ENCODE measurements around the gene BCOR.

The BCOR gene

GRCh38 chrX:40006106-40007017, 91.4 kb downstream of the BCOR start:
- DNase-seq (ENCODE audit: low read depth): no peak
- no peak for TF ChIP-seq CTCF (conservative IDR thresholded peaks at IDR 0.05; ENCODE audit: low read depth, low read length)
- no peak overlapping the region for H3K4me3 ChIP-seq (ENCODE audit: low read length)

- DNase-seq (ENCODE audit: low read depth): no peak
- TF ChIP-seq CTCF (conservative IDR thresholded peaks at IDR 0.05; ENCODE audit: low read depth, low read length): no peak
- H3K4me3 ChIP-seq (ENCODE audit: low read length): no peak overlapping the region
Observed at GRCh38 chrX:40005292-40006011, 92.3 kb downstream of the BCOR start.

- TF ChIP-seq CTCF (conservative IDR thresholded peaks at IDR 0.05; ENCODE audit: low read depth, low read length): no peak
- DNase-seq (ENCODE audit: low read depth): no peak
- no peak overlapping the region for H3K4me3 ChIP-seq (ENCODE audit: low read length)
Observed at GRCh38 chrX:40004921-40005291, 92.9 kb downstream of the BCOR start.

GRCh38 chrX:40004246-40004535, 93.6 kb downstream of the BCOR start:
- no peak for TF ChIP-seq CTCF (conservative IDR thresholded peaks at IDR 0.05; ENCODE audit: low read depth, low read length)
- no peak overlapping the region for H3K4me3 ChIP-seq (ENCODE audit: low read length)
- no peak for DNase-seq (ENCODE audit: low read depth)

GRCh38 chrX:40003428-40004245, 94.1 kb downstream of the BCOR start:
- TF ChIP-seq CTCF (conservative IDR thresholded peaks at IDR 0.05; ENCODE audit: low read depth, low read length): no peak
- H3K4me3 ChIP-seq (ENCODE audit: low read length): no peak overlapping the region
- no peak for DNase-seq (ENCODE audit: low read depth)

GRCh38 chrX:40003071-40003427, 94.7 kb downstream of the BCOR start:
- no peak for TF ChIP-seq CTCF (conservative IDR thresholded peaks at IDR 0.05; ENCODE audit: low read depth, low read length)
- no peak overlapping the region for H3K4me3 ChIP-seq (ENCODE audit: low read length)
- no peak for DNase-seq (ENCODE audit: low read depth)
